ENCODE results near the gene CEBPZOS. TPM values are rescaled to one million over a fixed set of nuclear protein-coding genes. Genes with fewer than 3 reads are reported as not detected.

CEBPZOS gene
- total and polyA plus RNA-seq, 9 of the 15 experiments (the other 6 are each of a cell fraction or from before 2014, with no cell fraction given) = 21.7 to 64.8 (median 46.7) TPM

DNA sequence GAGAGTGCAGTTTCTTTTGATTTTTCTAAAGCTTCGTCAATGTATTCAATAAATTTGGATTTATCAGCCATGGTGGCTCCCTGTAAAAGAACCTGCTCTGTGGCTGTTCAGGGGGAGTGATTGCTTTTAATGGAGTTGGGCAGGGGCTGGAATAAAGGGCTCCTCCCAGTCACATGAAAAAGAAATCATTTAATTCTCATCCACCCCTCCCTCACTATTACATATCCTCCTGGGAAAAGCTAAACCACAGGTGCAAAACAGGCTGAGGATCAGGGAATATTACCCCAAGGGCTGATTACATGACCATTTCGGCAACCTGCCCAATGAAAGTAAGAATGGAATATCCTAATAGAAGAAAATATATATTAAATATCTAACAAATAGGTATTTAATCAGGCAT, 7.7 kb upstream of the CEBPZOS start, which contains the start of gene SULT6B1:
Gene SULT6B1 (minus strand): TSS at position 101 of the 400 bp plus-strand sequence. CDS start 30 bp downstream, at position 71.
- ChIA-PET POLR2A (interaction anchor here (0.6 kb wide), 1 partner anchor 12 kb away, joined by 3 read pairs; no protein-coding TSS in a partner anchor), CTCF (ENCODE audit: low intra/inter-chr PET ratio) (no interaction called here)
- ATAC-seq (no peak), DNase-seq (ENCODE audit: extremely low read depth in 1 of 4, low spot score in 3 of 4) (no peak), FAIRE-seq (no peak)
- Histone ChIP-seq H3K4me2 (ENCODE audit: insufficient read depth, low read length) (no peak within 1 kb of the TSS), H3K4me1 (replicated peaks in 1 of 2; ENCODE audit: control insufficient read depth in 2 of 2, insufficient read depth in 2 of 2, low read length in 2 of 2) (peaks cover 3 to 9% of the 10 kb centered on the region in 2 experiments; a peak in 2 of 5 replicates), H2AFZ (ENCODE audit: low read depth, low read length) (peak within 1 kb of the TSS; percentile 66; the same call in 1 of the 2 replicates), H3K9me3 (replicated peaks; ENCODE audit: control insufficient read depth, insufficient read depth, low read depth, low read length) (no peaks in the 10 kb centered on the region), H3K27ac (ENCODE audit: extremely low read depth, low read depth, low read length) (no peak within 1 kb of the TSS), H3K9ac (ENCODE audit: insufficient read depth in 1 of 2, low read depth in 2 of 2, low read length in 2 of 2) (no peak within 1 kb of the TSS), H3K27me3 (ENCODE audit: control insufficient read depth in 2 of 2, insufficient read depth in 2 of 2, low read length in 2 of 2) (peaks cover 0 to 8% of the 10 kb centered on the region in 2 experiments; a peak in 2 of 5 replicates), H3K9me1 (ENCODE audit: control insufficient read depth, insufficient read depth, low read length) (no peaks in the 10 kb centered on the region), H3K36me3 (ENCODE audit: control insufficient read depth, insufficient read depth, low read length) (no peaks in the 10 kb centered on the region), H3K79me2 (ENCODE audit: control insufficient read depth, insufficient read depth, low read length) (no peaks in the 10 kb centered on the region), H4K20me1 (replicated peaks; ENCODE audit: control insufficient read depth, insufficient read depth, low read length) (no peaks in the 10 kb centered on the region), H3K4me3 (no peak within 1 kb of the TSS)
- intact Hi-C loops (cut with micrococcal nuclease) = no loop called here
- TF ChIP-seq SUPT5H (IDR thresholded peaks at IDR 0.05) (no peak), HMG20B (CRISPR knock-in tag; IDR thresholded peaks at IDR 0.05) (no peak), MCM3 (IDR thresholded peaks at IDR 0.05) (no peak), ZNF785 (CRISPR knock-in tag; IDR thresholded peaks at IDR 0.05) (no peak), HMGN3 (IDR thresholded peaks at IDR 0.05; ENCODE audit: borderline replicate concordance, extremely low read depth, insufficient read length, low read depth, low read length) (no peak), ZNF311 (CRISPR knock-in tag; IDR thresholded peaks at IDR 0.05) (no peak), ZNF696 (CRISPR knock-in tag; conservative IDR thresholded peaks at IDR 0.05) (no peak), ATF4 (CRISPR knock-in tag; IDR thresholded peaks at IDR 0.05) (no peak), KHSRP (IDR thresholded peaks at IDR 0.05) (no peak), HBP1 (CRISPR knock-in tag; IDR thresholded peaks at IDR 0.05) (no peak), PRPF4 (IDR thresholded peaks at IDR 0.05; ENCODE audit: insufficient read depth, low read depth, low read length, poor library complexity, severe bottlenecking) (no peak), TCF7 (IDR thresholded peaks at IDR 0.05; ENCODE audit: borderline replicate concordance) (no peak), ZNF143 (CRISPR knock-in tag; IDR thresholded peaks at IDR 0.05) (no peak), FOSL1 (tag; conservative IDR thresholded peaks at IDR 0.05) (no peak), TCF3 (CRISPR knock-in tag; IDR thresholded peaks at IDR 0.05) (no peak), ARHGAP35 (IDR thresholded peaks at IDR 0.05; ENCODE audit: partially characterized antibody) (no peak), TAF15 (IDR thresholded peaks at IDR 0.05; ENCODE audit: low read depth, low read length) (no peak), SAFB (IDR thresholded peaks at IDR 0.05; ENCODE audit: borderline replicate concordance, low read depth, low read length) (no peak)
- TF ChIP-seq, protein P1, sequence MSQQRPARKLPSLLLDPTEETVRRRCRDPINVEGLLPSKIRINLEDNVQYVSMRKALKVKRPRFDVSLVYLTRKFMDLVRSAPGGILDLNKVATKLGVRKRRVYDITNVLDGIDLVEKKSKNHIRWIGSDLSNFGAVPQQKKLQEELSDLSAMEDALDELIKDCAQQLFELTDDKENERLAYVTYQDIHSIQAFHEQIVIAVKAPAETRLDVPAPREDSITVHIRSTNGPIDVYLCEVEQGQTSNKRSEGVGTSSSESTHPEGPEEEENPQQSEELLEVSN (IDR thresholded peaks at IDR 0.05; ENCODE audit: borderline replicate concordance in 1 of 2, extremely low read depth in 1 of 2, insufficient read depth in 1 of 2, insufficient read length in 1 of 2, low read depth in 1 of 2, low read length in 1 of 2, poor library complexity in 1 of 2, severe bottlenecking in 1 of 2) = no peak
- TF ChIP-seq, protein P2, sequence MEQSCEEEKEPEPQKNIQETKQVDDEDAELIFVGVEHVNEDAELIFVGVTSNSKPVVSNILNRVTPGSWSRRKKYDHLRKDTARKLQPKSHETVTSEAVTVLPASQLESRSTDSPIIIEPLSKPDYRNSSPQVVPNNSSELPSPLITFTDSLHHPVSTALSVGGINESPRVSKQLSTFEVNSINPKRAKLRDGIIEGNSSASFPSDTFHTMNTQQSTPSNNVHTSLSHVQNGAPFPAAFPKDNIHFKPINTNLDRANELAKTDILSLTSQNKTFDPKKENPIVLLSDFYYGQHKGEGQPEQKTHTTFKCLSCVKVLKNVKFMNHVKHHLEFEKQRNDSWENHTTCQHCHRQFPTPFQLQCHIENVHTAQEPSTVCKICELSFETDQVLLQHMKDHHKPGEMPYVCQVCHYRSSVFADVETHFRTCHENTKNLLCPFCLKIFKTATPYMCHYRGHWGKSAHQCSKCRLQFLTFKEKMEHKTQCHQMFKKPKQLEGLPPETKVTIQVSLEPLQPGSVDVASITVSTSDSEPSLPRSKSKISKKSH (CRISPR knock-in tag; IDR thresholded peaks at IDR 0.05) = no peak
- no TSS peak for BruUV-seq (replicated peaks)
- 33% methylated on average over 2 of the region's 2 CpGs for WGBS (ENCODE audit: insufficient coverage, low coverage, missing lambda C conversion rate)
- in situ Hi-C loops (cut with MboI) = no loop called here
